ENCODE data around the gene BICD2.
A peak's percentile ranks its signal among the peaks of the same experiment; 100 is the strongest.

Gene BICD2

GRCh38 chr9:92734931-92735635 is 29.6 kb downstream of the BICD2 start:
- H3K27me3 ChIP-seq (ENCODE audit: low read length): no peaks in the 10 kb centered on the region
- H3K4me3 ChIP-seq (ENCODE audit: insufficient read depth, low read length, poor library complexity, severe bottlenecking): no peak overlapping the region
- peak overlapping the region; percentile 5 for H3K4me2 ChIP-seq (ENCODE audit: low read depth, low read length, poor library complexity, severe bottlenecking)
- peaks cover 83% of the 10 kb centered on the region for H3K79me2 ChIP-seq (ENCODE audit: insufficient read depth, low read length)
- no peak overlapping the region for H3K9ac ChIP-seq (ENCODE audit: low read length)
- H2AFZ ChIP-seq (ENCODE audit: low read depth, low read length, severe bottlenecking): no peak overlapping the region
- H4K20me1 ChIP-seq (ENCODE audit: low read depth, low read length): peaks cover 23% of the 10 kb centered on the region
- peaks cover 18% of the 10 kb centered on the region for H3F3A ChIP-seq (ENCODE audit: insufficient read depth)
- H3K36me3 ChIP-seq (ENCODE audit: low read length): no peaks in the 10 kb centered on the region
- TF ChIP-seq CTCF (IDR thresholded peaks at IDR 0.05; ENCODE audit: insufficient read depth, low read length, poor library complexity, severe bottlenecking) (no peak), EZH2phosphoT487 (conservative IDR thresholded peaks at IDR 0.05; ENCODE audit: low read length) (no peak)
- H3K9me3 ChIP-seq (ENCODE audit: insufficient read depth, low read length): no peaks in the 10 kb centered on the region
- H3K27ac ChIP-seq (ENCODE audit: low read depth, low read length): 0 out of 2 replicates have a peak overlapping the region, but pooled peaks have one; percentile 3
- H3K9me2 ChIP-seq (replicated peaks; ENCODE audit: insufficient read depth, low read length): no peaks in the 10 kb centered on the region

- Histone ChIP-seq H3K9me2 (replicated peaks; ENCODE audit: insufficient read depth, low read length) (no peaks in the 10 kb centered on the region), H2AFZ (ENCODE audit: low read depth, low read length, severe bottlenecking) (no peak overlapping the region), H3F3A (ENCODE audit: insufficient read depth) (peaks cover 24% of the 10 kb centered on the region), H3K4me2 (ENCODE audit: low read depth, low read length, poor library complexity, severe bottlenecking) (peak overlapping the region; percentile 72), H3K4me3 (ENCODE audit: insufficient read depth, low read length, poor library complexity, severe bottlenecking) (no peak overlapping the region), H4K20me1 (ENCODE audit: low read depth, low read length) (peaks cover 8% of the 10 kb centered on the region; the same call in 1 of the 2 replicates), H3K27ac (ENCODE audit: low read depth, low read length) (peak overlapping the region; percentile 90; the same call in 1 of the 2 replicates), H3K36me3 (ENCODE audit: low read length) (peaks cover 9% of the 10 kb centered on the region; the same call in 1 of the 2 replicates), H3K9ac (ENCODE audit: low read length) (no peak overlapping the region), H3K79me2 (ENCODE audit: insufficient read depth, low read length) (peaks cover 51% of the 10 kb centered on the region), H3K27me3 (ENCODE audit: low read length) (no peaks in the 10 kb centered on the region), H3K9me3 (ENCODE audit: insufficient read depth, low read length) (no peaks in the 10 kb centered on the region)
- TF ChIP-seq EZH2phosphoT487 (conservative IDR thresholded peaks at IDR 0.05; ENCODE audit: low read length) (no peak), CTCF (IDR thresholded peaks at IDR 0.05; ENCODE audit: insufficient read depth, low read length, poor library complexity, severe bottlenecking) (no peak)
Measured at GRCh38 chr9:92730897-92731296, 33.7 kb downstream of the BICD2 start.

- no peak for TF ChIP-seq EZH2phosphoT487 (conservative IDR thresholded peaks at IDR 0.05; ENCODE audit: low read length)
- TF ChIP-seq CTCF (IDR thresholded peaks at IDR 0.05; ENCODE audit: insufficient read depth, low read length, poor library complexity, severe bottlenecking): no peak
- Histone ChIP-seq H3K27ac (ENCODE audit: low read depth, low read length) (peak overlapping the region; percentile 90), H3K4me2 (ENCODE audit: low read depth, low read length, poor library complexity, severe bottlenecking) (peak overlapping the region; percentile 72)
Measured at GRCh38 chr9:92729735-92730155, 34.9 kb downstream of the BICD2 start.

More at GRCh38 chr9:92729735-92730155, 34.9 kb downstream of the BICD2 start:
- Histone ChIP-seq H2AFZ (ENCODE audit: low read depth, low read length, severe bottlenecking) (no peak overlapping the region), H3K27me3 (ENCODE audit: low read length) (no peaks in the 10 kb centered on the region), H3K9ac (ENCODE audit: low read length) (peak overlapping the region; percentile 24), H4K20me1 (ENCODE audit: low read depth, low read length) (peaks cover 5% of the 10 kb centered on the region; the same call in 1 of the 2 replicates), H3K79me2 (ENCODE audit: insufficient read depth, low read length) (peaks cover 40% of the 10 kb centered on the region), H3F3A (ENCODE audit: insufficient read depth) (peaks cover 24% of the 10 kb centered on the region), H3K4me3 (ENCODE audit: insufficient read depth, low read length, poor library complexity, severe bottlenecking) (peak overlapping the region; percentile 0), H3K9me3 (ENCODE audit: insufficient read depth, low read length) (no peaks in the 10 kb centered on the region), H3K9me2 (replicated peaks; ENCODE audit: insufficient read depth, low read length) (no peaks in the 10 kb centered on the region), H3K36me3 (ENCODE audit: low read length) (peaks cover 9% of the 10 kb centered on the region; the same call in 1 of the 2 replicates)
